Endodermal cell (in vitro differentiated cells): ENCODE measurements around the gene POU2AF2. TPM values are rescaled to one million over a fixed set of nuclear protein-coding genes. Genes with fewer than 3 reads are reported as not detected.

Experiments
- DNase-seq: peaks from one replicate; pipeline ENCODE4 v3.0.0-alpha.2; 2017
- H3K27ac ChIP-seq: 2 replicates; pipeline ENCODE4 v1.5.1; 2013; ENCODE audit warnings: mild to moderate bottlenecking, low read depth, low read length, moderate library complexity
- H3K27me3 ChIP-seq: 2 replicates; pipeline ENCODE4 v1.6.1; 2013; ENCODE audit warnings: mild to moderate bottlenecking, low read length, moderate library complexity; ENCODE audit not compliant: insufficient read depth, control insufficient read depth, poor library complexity, severe bottlenecking
- H3K36me3 ChIP-seq: 2 replicates; pipeline ENCODE4 v1.7.0; 2013; ENCODE audit warnings: mild to moderate bottlenecking, low read length, moderate library complexity; ENCODE audit not compliant: control insufficient read depth, insufficient read depth
- H3K4me1 ChIP-seq: one replicate; pipeline ENCODE4 v1.7.0; 2013; ENCODE audit warnings: low read length; ENCODE audit not compliant: control insufficient read depth, insufficient read depth
- H3K4me3 ChIP-seq: 2 replicates; pipeline ENCODE4 v1.5.1; 2013; ENCODE audit warnings: mild to moderate bottlenecking, low read length, moderate library complexity
- H3K9ac ChIP-seq: 2 replicates; pipeline ENCODE4 v1.6.1; 2013; ENCODE audit warnings: mild to moderate bottlenecking, low read length, moderate library complexity; ENCODE audit not compliant: poor library complexity, severe bottlenecking; ENCODE audit errors: extremely low read depth
- H3K9me3 ChIP-seq: 2 replicates; pipeline ENCODE4 v1.6.1; 2013; ENCODE audit warnings: mild to moderate bottlenecking, low read length, moderate library complexity; ENCODE audit not compliant: control insufficient read depth
- H3K27ac Mint-ChIP-seq: 2 replicates; pipeline ENCODE4 v1.8.0; 2020; ENCODE audit warnings: mixed read lengths
- H3K27me3 Mint-ChIP-seq: 2 replicates; pipeline ENCODE4 v1.8.0; 2021; ENCODE audit warnings: mild to moderate bottlenecking, mixed read lengths; ENCODE audit not compliant: insufficient read depth
- H3K36me3 Mint-ChIP-seq: 2 replicates; pipeline ENCODE4 v1.8.0; 2020; ENCODE audit warnings: low read depth, mixed read lengths
- H3K4me1 Mint-ChIP-seq: 2 replicates; pipeline ENCODE4 v1.8.0; 2020; ENCODE audit warnings: mixed read lengths
- H3K4me3 Mint-ChIP-seq: 2 replicates; pipeline ENCODE4 v1.8.0; 2020; ENCODE audit warnings: mild to moderate bottlenecking, moderate library complexity, mixed read lengths
- H3K9me3 Mint-ChIP-seq: 2 replicates; pipeline ENCODE4 v1.8.0; 2020; ENCODE audit warnings: mild to moderate bottlenecking, mixed read lengths
- CTCF ChIP-seq: fragments of 200-600 bp; sonication (generic); conservative IDR thresholded peaks from 2 replicates; pipeline ENCODE4 v1.5.0; 2021; ENCODE audit warnings: antibody characterized with exemption, mild to moderate bottlenecking
- WGBS, 2 experiments: methylation state at CpG; one replicate each; pipeline versions ENCODE4 v1.1.5 to v1.1.7; 2013; ENCODE audit warnings: missing lambda C conversion rate in 2 of 2, mixed read lengths in 1 of 2; ENCODE audit not compliant: insufficient coverage in 1 of 2, insufficient read length in 1 of 2; 5-methylcytosine and 5-hydroxymethylcytosine counted together
- total RNA-seq, 2 donors: library from RNA; stranded (reverse); fragmentation: NEBNext Ultra II Directional in 1 of 2; extraction: Animal tissue kit (Norgen Biotek cat#: 25700) in 1 of 2; gene quantifications; 2 replicates in 1 of 2; 3 replicates in 1 of 2; pipeline ENCODE4 v1.2.1, GENCODE V29; 2021

The POU2AF2 gene
- total RNA-seq, 2 donors from 2014 or later: not detected

DNA sequence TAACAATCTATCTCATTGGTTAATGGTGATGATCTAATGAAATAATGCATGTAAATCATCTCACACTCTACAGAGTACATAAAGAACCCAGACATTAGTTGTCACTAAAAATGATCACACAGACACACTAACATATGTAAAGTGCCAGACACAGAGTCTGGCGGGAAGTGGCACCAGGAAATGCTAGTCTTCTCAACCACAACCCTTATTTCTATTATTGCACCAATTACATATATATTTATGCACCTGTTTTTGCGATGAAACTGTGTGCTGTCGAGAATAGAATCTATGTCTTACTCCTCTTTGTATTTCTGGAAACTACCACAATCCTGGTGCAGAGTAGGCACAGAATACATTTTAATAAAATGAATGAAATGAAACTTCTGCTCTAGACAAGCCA lies 26.9 kb downstream of the POU2AF2 start:
- Histone ChIP-seq H3K9me3 (no peaks in the 10 kb centered on the region), H3K4me1 (no peaks in the 10 kb centered on the region), H3K27me3 (peaks cover 5% of the 10 kb centered on the region), H3K27ac (no peak overlapping the region), H3K36me3 (no peaks in the 10 kb centered on the region), H3K9ac (no peak overlapping the region), H3K4me3 (no peak overlapping the region)
- peaks cover 3% of the 10 kb centered on the region for H3K27me3 Mint-ChIP-seq
- H3K36me3 Mint-ChIP-seq: no peaks in the 10 kb centered on the region
- no peaks in the 10 kb centered on the region for H3K9me3 Mint-ChIP-seq
- H3K4me1 Mint-ChIP-seq: no peaks in the 10 kb centered on the region
- no peak for DNase-seq
- WGBS, 2 experiments: 95 to 100% methylated on average over 2 to 3 of the region's 3 CpGs
- H3K27ac Mint-ChIP-seq: no peak overlapping the region
- no peak for TF ChIP-seq CTCF
- no peak overlapping the region for H3K4me3 Mint-ChIP-seq

DNA sequence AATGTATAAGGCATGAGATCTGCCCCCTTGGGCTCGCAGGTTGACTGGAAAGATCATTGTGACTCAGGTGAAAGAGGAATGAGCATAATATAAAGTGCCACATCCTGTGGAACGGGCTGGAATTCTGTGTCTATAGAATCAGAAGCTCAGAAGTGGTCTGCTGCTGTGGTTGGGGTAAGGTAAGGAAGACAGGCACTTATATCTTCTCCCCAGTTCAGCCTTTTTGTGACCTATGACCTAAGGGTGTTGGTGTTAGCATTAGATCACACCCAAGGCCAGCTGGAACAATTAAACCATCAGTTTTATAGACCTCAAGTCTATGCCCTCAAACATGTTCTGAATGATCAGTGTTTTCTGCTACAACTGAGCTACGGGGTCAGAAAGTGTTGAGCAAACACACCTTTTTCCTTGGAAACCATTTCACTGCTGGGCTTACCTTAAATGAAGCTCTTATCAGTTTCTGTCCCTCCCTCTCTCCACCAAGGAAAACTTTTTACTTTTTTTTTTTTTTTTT lies 37.1 kb downstream of the POU2AF2 start:
- Histone ChIP-seq H3K9ac (no peak overlapping the region), H3K4me3 (no peak overlapping the region), H3K36me3 (no peaks in the 10 kb centered on the region), H3K27me3 (no peaks in the 10 kb centered on the region), H3K9me3 (no peaks in the 10 kb centered on the region), H3K4me1 (no peaks in the 10 kb centered on the region), H3K27ac (no peak overlapping the region)
- no peak overlapping the region for H3K27ac Mint-ChIP-seq
- no peak overlapping the region for H3K4me3 Mint-ChIP-seq
- H3K27me3 Mint-ChIP-seq: peaks cover 21% of the 10 kb centered on the region
- no peaks in the 10 kb centered on the region for H3K9me3 Mint-ChIP-seq
- no peak for DNase-seq
- H3K36me3 Mint-ChIP-seq: no peaks in the 10 kb centered on the region
- 89% methylated on average over 2 to 3 of the region's 3 CpGs for WGBS, 2 experiments
- no peaks in the 10 kb centered on the region for H3K4me1 Mint-ChIP-seq
- no peak for TF ChIP-seq CTCF

DNA sequence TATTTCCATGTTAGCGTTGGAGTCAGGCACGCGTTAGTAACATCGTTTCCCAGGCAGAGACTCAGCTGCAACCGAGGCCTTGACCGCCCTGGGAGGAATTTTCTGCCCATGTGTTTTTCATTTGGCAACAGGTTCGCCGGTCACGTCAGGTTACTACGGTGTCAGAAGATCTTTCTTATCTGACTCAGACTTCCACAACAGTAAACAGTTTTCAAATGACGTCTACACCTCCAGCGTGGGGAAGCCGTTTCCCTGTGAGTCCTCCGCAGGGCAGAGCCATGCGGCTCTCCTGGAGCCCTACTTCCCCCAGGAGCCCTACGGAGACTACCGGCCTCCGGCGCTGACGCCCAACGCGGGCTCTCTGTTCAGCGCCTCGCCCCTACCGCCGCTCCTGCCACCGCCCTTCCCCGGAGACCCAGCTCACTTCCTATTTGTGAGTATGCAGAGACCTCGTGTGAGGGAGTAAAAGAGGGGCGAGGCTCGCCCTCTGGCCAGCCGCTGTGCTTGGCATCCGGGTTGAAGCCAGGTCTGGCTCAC lies 38.5 kb downstream of the POU2AF2 start:
- DNase-seq: peak; percentile 55
- Histone ChIP-seq H3K36me3 (no peaks in the 10 kb centered on the region), H3K9ac (no peak overlapping the region), H3K4me1 (no peaks in the 10 kb centered on the region), H3K27ac (no peak overlapping the region), H3K4me3 (no peak overlapping the region), H3K9me3 (no peaks in the 10 kb centered on the region), H3K27me3 (no peaks in the 10 kb centered on the region)
- Mint-ChIP-seq H3K4me1 (no peaks in the 10 kb centered on the region), H3K36me3 (no peaks in the 10 kb centered on the region), H3K4me3 (no peak overlapping the region), H3K9me3 (no peaks in the 10 kb centered on the region), H3K27me3 (peaks cover 23% of the 10 kb centered on the region), H3K27ac (no peak overlapping the region)
- WGBS, 2 experiments: 91 to 96% methylated on average over 23 to 33 of the region's 33 CpGs
- no peak for TF ChIP-seq CTCF
